ENCODE results near the gene GABPB1. TPM values are rescaled to one million over a fixed set of nuclear protein-coding genes. Genes with fewer than 3 reads are reported as not detected.

GABPB1 gene
- polyA plus RNA-seq, 4 donors, result 4.3 to 17.6 (median 6.6) TPM

- WGBS, 3 donors, result 91 to 96% (median 92%) methylated on average over 4 of the region's 4 CpGs
- DNase-seq (no peak), FAIRE-seq (no peak)
- Histone ChIP-seq H3K27ac (ENCODE audit: low read depth in 1 of 3, low read length in 2 of 3) (no peak overlapping the region), H3K36me3 (ENCODE audit: control insufficient read depth in 3 of 3, insufficient read depth in 2 of 3, low read depth in 1 of 3, low read length in 3 of 3) (peaks cover 0 to 18% (median 0%) of the 10 kb centered on the region in 3 donors), H3K4me3 (ENCODE audit: low read depth in 1 of 3, low read length in 3 of 3) (no peak overlapping the region), H3K9me3 (ENCODE audit: control insufficient read depth in 2 of 2, insufficient read depth in 1 of 2, low read depth in 1 of 2, low read length in 1 of 2) (no peaks in the 10 kb centered on the region), H3K27me3 (ENCODE audit: control insufficient read depth in 3 of 3, insufficient read depth in 3 of 3, low read length in 3 of 3) (no peaks in the 10 kb centered on the region), H3K4me1 (ENCODE audit: control insufficient read depth in 3 of 3, insufficient read depth in 2 of 3, low read depth in 1 of 3, low read length in 2 of 3) (no peaks in the 10 kb centered on the region)
These were observed 19.7 kb downstream of the GABPB1 start for GRCh38 chr15:50335251-50335650.

- no peaks in the 10 kb centered on the region for H3K9me3 ChIP-seq (ENCODE audit: control insufficient read depth in 2 of 2, insufficient read depth in 1 of 2, low read depth in 1 of 2, low read length in 1 of 2)
- WGBS, 3 donors, result 97 to 98% (median 98%) methylated on average over 4 of the region's 4 CpGs
- peaks cover 0 to 10% (median 0%) of the 10 kb centered on the region in 3 donors for H3K36me3 ChIP-seq (ENCODE audit: control insufficient read depth in 3 of 3, insufficient read depth in 2 of 3, low read depth in 1 of 3, low read length in 3 of 3)
- no peak for DNase-seq
- no peak for FAIRE-seq
- no peaks in the 10 kb centered on the region for H3K27me3 ChIP-seq (ENCODE audit: control insufficient read depth in 3 of 3, insufficient read depth in 3 of 3, low read length in 3 of 3)
- H3K4me3 ChIP-seq (ENCODE audit: low read depth in 1 of 3, low read length in 3 of 3), result no peak overlapping the region
- no peaks in the 10 kb centered on the region for H3K4me1 ChIP-seq (ENCODE audit: control insufficient read depth in 3 of 3, insufficient read depth in 2 of 3, low read depth in 1 of 3, low read length in 2 of 3)
- no peak overlapping the region for H3K27ac ChIP-seq (ENCODE audit: low read depth in 1 of 3, low read length in 2 of 3)
These were observed 21.8 kb downstream of the GABPB1 start for GRCh38 chr15:50333229-50333628.

- 96 to 98% (median 96%) methylated on average over 1 of the region's 1 CpG for WGBS, 3 donors
These were observed 24.1 kb downstream of the GABPB1 start for GRCh38 chr15:50330921-50331320.

GRCh38 chr15:50328116-50328515 is 26.9 kb downstream of the GABPB1 start:
- H3K27me3 ChIP-seq (ENCODE audit: control insufficient read depth in 3 of 3, insufficient read depth in 3 of 3, low read length in 3 of 3), result no peaks in the 10 kb centered on the region
- FAIRE-seq, result no peak
- no peak for DNase-seq
- WGBS, 3 donors, result 82 to 84% (median 83%) methylated on average over 3 of the region's 3 CpGs
- no peaks in the 10 kb centered on the region for H3K36me3 ChIP-seq (ENCODE audit: control insufficient read depth in 3 of 3, insufficient read depth in 2 of 3, low read depth in 1 of 3, low read length in 3 of 3)
- no peak overlapping the region for H3K4me3 ChIP-seq (ENCODE audit: low read depth in 1 of 3, low read length in 3 of 3)
- H3K4me1 ChIP-seq (ENCODE audit: control insufficient read depth in 3 of 3, insufficient read depth in 2 of 3, low read depth in 1 of 3, low read length in 2 of 3), result no peaks in the 10 kb centered on the region
- no peaks in the 10 kb centered on the region for H3K9me3 ChIP-seq (ENCODE audit: control insufficient read depth in 2 of 2, insufficient read depth in 1 of 2, low read depth in 1 of 2, low read length in 1 of 2)
- H3K27ac ChIP-seq (ENCODE audit: low read depth in 1 of 3, low read length in 2 of 3), result no peak overlapping the region

More at GRCh38 chr15:50330921-50331320, 24.1 kb downstream of the GABPB1 start:
- Histone ChIP-seq H3K4me1 (ENCODE audit: control insufficient read depth in 3 of 3, insufficient read depth in 2 of 3, low read depth in 1 of 3, low read length in 2 of 3) (no peaks in the 10 kb centered on the region), H3K27ac (ENCODE audit: low read depth in 1 of 3, low read length in 2 of 3) (no peak overlapping the region), H3K36me3 (ENCODE audit: control insufficient read depth in 3 of 3, insufficient read depth in 2 of 3, low read depth in 1 of 3, low read length in 3 of 3) (no peaks in the 10 kb centered on the region), H3K27me3 (ENCODE audit: control insufficient read depth in 3 of 3, insufficient read depth in 3 of 3, low read length in 3 of 3) (no peaks in the 10 kb centered on the region), H3K9me3 (ENCODE audit: control insufficient read depth in 2 of 2, insufficient read depth in 1 of 2, low read depth in 1 of 2, low read length in 1 of 2) (no peaks in the 10 kb centered on the region), H3K4me3 (ENCODE audit: low read depth in 1 of 3, low read length in 3 of 3) (no peak overlapping the region)
- DNase-seq (no peak), FAIRE-seq (no peak)

GRCh38 chr15:50321680-50322210 is 33.3 kb downstream of the GABPB1 start:
- no peak for DNase-seq
- H3K27me3 ChIP-seq (ENCODE audit: control insufficient read depth in 3 of 3, insufficient read depth in 3 of 3, low read length in 3 of 3), result no peaks in the 10 kb centered on the region
- H3K36me3 ChIP-seq (ENCODE audit: control insufficient read depth in 3 of 3, insufficient read depth in 2 of 3, low read depth in 1 of 3, low read length in 3 of 3), result peaks cover 0 to 3% (median 0%) of the 10 kb centered on the region in 3 donors
- H3K9me3 ChIP-seq (ENCODE audit: control insufficient read depth in 2 of 2, insufficient read depth in 1 of 2, low read depth in 1 of 2, low read length in 1 of 2), result no peaks in the 10 kb centered on the region
- no peaks in the 10 kb centered on the region for H3K4me1 ChIP-seq (ENCODE audit: control insufficient read depth in 3 of 3, insufficient read depth in 2 of 3, low read depth in 1 of 3, low read length in 2 of 3)
- no peak for FAIRE-seq
- H3K27ac ChIP-seq (ENCODE audit: low read depth in 1 of 3, low read length in 2 of 3), result no peak overlapping the region
- H3K4me3 ChIP-seq (ENCODE audit: low read depth in 1 of 3, low read length in 3 of 3), result no peak overlapping the region
- 57 to 66% (median 58%) methylated on average over 2 to 3 of the region's 3 CpGs for WGBS, 3 donors

- no peak for DNase-seq
- Histone ChIP-seq H3K4me3 (ENCODE audit: low read depth in 1 of 3, low read length in 3 of 3) (no peak overlapping the region), H3K36me3 (ENCODE audit: control insufficient read depth in 3 of 3, insufficient read depth in 2 of 3, low read depth in 1 of 3, low read length in 3 of 3) (peaks cover 0 to 3% (median 0%) of the 10 kb centered on the region in 3 donors), H3K9me3 (ENCODE audit: control insufficient read depth in 2 of 2, insufficient read depth in 1 of 2, low read depth in 1 of 2, low read length in 1 of 2) (no peaks in the 10 kb centered on the region), H3K27me3 (ENCODE audit: control insufficient read depth in 3 of 3, insufficient read depth in 3 of 3, low read length in 3 of 3) (no peaks in the 10 kb centered on the region), H3K4me1 (ENCODE audit: control insufficient read depth in 3 of 3, insufficient read depth in 2 of 3, low read depth in 1 of 3, low read length in 2 of 3) (no peaks in the 10 kb centered on the region), H3K27ac (ENCODE audit: low read depth in 1 of 3, low read length in 2 of 3) (no peak overlapping the region)
- FAIRE-seq, result no peak
These were observed 34.5 kb downstream of the GABPB1 start for GRCh38 chr15:50320504-50320903.

GRCh38 chr15:50318697-50319096 is 36.3 kb downstream of the GABPB1 start:
- peaks cover 0 to 3% (median 0%) of the 10 kb centered on the region in 3 donors for H3K36me3 ChIP-seq (ENCODE audit: control insufficient read depth in 3 of 3, insufficient read depth in 2 of 3, low read depth in 1 of 3, low read length in 3 of 3)

GRCh38 chr15:50315814-50316630 is 39.0 kb downstream of the GABPB1 start:
- DNase-seq, result peak; percentile 51 to 57

More at GRCh38 chr15:50318697-50319096, 36.3 kb downstream of the GABPB1 start:
- H3K4me3 ChIP-seq (ENCODE audit: low read depth in 1 of 3, low read length in 3 of 3), result no peak overlapping the region
- WGBS, 3 donors, result 77 to 93% (median 77%) methylated on average over 4 of the region's 4 CpGs
- peak overlapping the region in 1 of 3 donors; percentile 31 for H3K27ac ChIP-seq (ENCODE audit: low read depth in 1 of 3, low read length in 2 of 3)
- no peaks in the 10 kb centered on the region for H3K4me1 ChIP-seq (ENCODE audit: control insufficient read depth in 3 of 3, insufficient read depth in 2 of 3, low read depth in 1 of 3, low read length in 2 of 3)
- FAIRE-seq (no peak), DNase-seq (no peak)
- H3K9me3 ChIP-seq (ENCODE audit: control insufficient read depth in 2 of 2, insufficient read depth in 1 of 2, low read depth in 1 of 2, low read length in 1 of 2), result no peaks in the 10 kb centered on the region
- no peaks in the 10 kb centered on the region for H3K27me3 ChIP-seq (ENCODE audit: control insufficient read depth in 3 of 3, insufficient read depth in 3 of 3, low read length in 3 of 3)

More at GRCh38 chr15:50315814-50316630, 39.0 kb downstream of the GABPB1 start:
- H3K27ac ChIP-seq (ENCODE audit: low read depth in 1 of 3, low read length in 2 of 3), result no peak overlapping the region
- H3K4me3 ChIP-seq (ENCODE audit: low read depth in 1 of 3, low read length in 3 of 3), result no peak overlapping the region
- no peaks in the 10 kb centered on the region for H3K36me3 ChIP-seq (ENCODE audit: control insufficient read depth in 3 of 3, insufficient read depth in 2 of 3, low read depth in 1 of 3, low read length in 3 of 3)
- H3K27me3 ChIP-seq (ENCODE audit: control insufficient read depth in 3 of 3, insufficient read depth in 3 of 3, low read length in 3 of 3), result no peaks in the 10 kb centered on the region
- H3K9me3 ChIP-seq (ENCODE audit: control insufficient read depth in 2 of 2, insufficient read depth in 1 of 2, low read depth in 1 of 2, low read length in 1 of 2), result no peaks in the 10 kb centered on the region
- peak; percentile 84 for FAIRE-seq
- 47 to 53% (median 48%) methylated on average over 4 of the region's 4 CpGs for WGBS, 3 donors
- H3K4me1 ChIP-seq (ENCODE audit: control insufficient read depth in 3 of 3, insufficient read depth in 2 of 3, low read depth in 1 of 3, low read length in 2 of 3), result no peaks in the 10 kb centered on the region

Data from small intestine (tissue), 7 donors.